ENCODE results near the gene SYMPK. TPM values are rescaled to one million over a fixed set of nuclear protein-coding genes. Genes with fewer than 3 reads are reported as not detected.

The SYMPK gene
- total RNA-seq, 1 donor: 42.0 TPM

GRCh38 chr19:45848922-45849321 is 14.0 kb downstream of the SYMPK start:
- Histone ChIP-seq H3K9me3 (ENCODE audit: low read depth, low read length) (no peaks in the 10 kb centered on the region), H3K27me3 (ENCODE audit: insufficient read depth, low read length) (no peaks in the 10 kb centered on the region), H3K79me2 (ENCODE audit: insufficient read depth, low read length) (peaks cover 3% of the 10 kb centered on the region), H4K20me1 (ENCODE audit: insufficient read depth, low read length) (peaks cover 6% of the 10 kb centered on the region), H3K4me2 (ENCODE audit: insufficient read depth, low read length) (no peak overlapping the region), H2AFZ (ENCODE audit: low read length) (no peak overlapping the region), H3K4me3 (ENCODE audit: insufficient read depth, low read length) (no peak overlapping the region), H3K27ac (ENCODE audit: low read depth, low read length) (no peak overlapping the region), H3K4me1 (ENCODE audit: insufficient read depth, low read length) (peaks cover 7% of the 10 kb centered on the region), H3K36me3 (ENCODE audit: insufficient read depth, low read length) (peaks cover 90% of the 10 kb centered on the region)
- peak; percentile 35 for TF ChIP-seq CTCF (IDR thresholded peaks at IDR 0.05; ENCODE audit: extremely low read depth, low read depth, low read length)
- DNase-seq (ENCODE audit: insufficient read length, low spot score, missing footprints): peak; percentile 87

- H3K9me3 ChIP-seq (ENCODE audit: low read depth, low read length): no peaks in the 10 kb centered on the region
- H3K4me1 ChIP-seq (ENCODE audit: insufficient read depth, low read length): peaks cover 6% of the 10 kb centered on the region
- peak; percentile 25 for DNase-seq (ENCODE audit: insufficient read length, low spot score, missing footprints)
- H3K79me2 ChIP-seq (ENCODE audit: insufficient read depth, low read length): peaks cover 3% of the 10 kb centered on the region
- H4K20me1 ChIP-seq (ENCODE audit: insufficient read depth, low read length): peaks cover under 1% of the 10 kb centered on the region
- H3K36me3 ChIP-seq (ENCODE audit: insufficient read depth, low read length): peaks cover 88% of the 10 kb centered on the region
- no peak for TF ChIP-seq CTCF (IDR thresholded peaks at IDR 0.05; ENCODE audit: extremely low read depth, low read depth, low read length)
- H3K4me2 ChIP-seq (ENCODE audit: insufficient read depth, low read length): no peak overlapping the region
- H3K4me3 ChIP-seq (ENCODE audit: insufficient read depth, low read length): no peak overlapping the region
- H3K27ac ChIP-seq (ENCODE audit: low read depth, low read length): no peak overlapping the region
- no peaks in the 10 kb centered on the region for H3K27me3 ChIP-seq (ENCODE audit: insufficient read depth, low read length)
- H2AFZ ChIP-seq (ENCODE audit: low read length): no peak overlapping the region
Observed at GRCh38 chr19:45847663-45848062, 15.3 kb downstream of the SYMPK start.

GRCh38 chr19:45842198-45842597 is 20.7 kb downstream of the SYMPK start:
- TF ChIP-seq CTCF (IDR thresholded peaks at IDR 0.05; ENCODE audit: extremely low read depth, low read depth, low read length): no peak
- Histone ChIP-seq H3K4me3 (ENCODE audit: insufficient read depth, low read length) (no peak overlapping the region), H3K79me2 (ENCODE audit: insufficient read depth, low read length) (no peaks in the 10 kb centered on the region), H2AFZ (ENCODE audit: low read length) (no peak overlapping the region), H3K4me1 (ENCODE audit: insufficient read depth, low read length) (no peaks in the 10 kb centered on the region), H3K27me3 (ENCODE audit: insufficient read depth, low read length) (no peaks in the 10 kb centered on the region), H3K9me3 (ENCODE audit: low read depth, low read length) (no peaks in the 10 kb centered on the region), H4K20me1 (ENCODE audit: insufficient read depth, low read length) (no peaks in the 10 kb centered on the region), H3K36me3 (ENCODE audit: insufficient read depth, low read length) (peaks cover 76% of the 10 kb centered on the region), H3K27ac (ENCODE audit: low read depth, low read length) (no peak overlapping the region), H3K4me2 (ENCODE audit: insufficient read depth, low read length) (no peak overlapping the region)
- DNase-seq (ENCODE audit: insufficient read length, low spot score, missing footprints): no peak

GRCh38 chr19:45834970-45835369 is 28.0 kb downstream of the SYMPK start:
- H3K9me3 ChIP-seq (ENCODE audit: low read depth, low read length): no peaks in the 10 kb centered on the region
- H2AFZ ChIP-seq (ENCODE audit: low read length): no peak overlapping the region
- H4K20me1 ChIP-seq (ENCODE audit: insufficient read depth, low read length): peaks cover 3% of the 10 kb centered on the region
- TF ChIP-seq CTCF (IDR thresholded peaks at IDR 0.05; ENCODE audit: extremely low read depth, low read depth, low read length): no peak
- no peak overlapping the region for H3K27ac ChIP-seq (ENCODE audit: low read depth, low read length)
- no peaks in the 10 kb centered on the region for H3K79me2 ChIP-seq (ENCODE audit: insufficient read depth, low read length)
- H3K27me3 ChIP-seq (ENCODE audit: insufficient read depth, low read length): no peaks in the 10 kb centered on the region
- DNase-seq (ENCODE audit: insufficient read length, low spot score, missing footprints): no peak
- no peak overlapping the region for H3K4me3 ChIP-seq (ENCODE audit: insufficient read depth, low read length)
- H3K36me3 ChIP-seq (ENCODE audit: insufficient read depth, low read length): peaks cover 69% of the 10 kb centered on the region
- no peak overlapping the region for H3K4me2 ChIP-seq (ENCODE audit: insufficient read depth, low read length)
- H3K4me1 ChIP-seq (ENCODE audit: insufficient read depth, low read length): no peaks in the 10 kb centered on the region
